KMS-11 (cell line): Measurements from ENCODE around the gene AP1S3.

ENCODE experiments used
- H2AFZ ChIP-seq: fragments of 200-600 bp; sonication (generic); 2 replicates; pipeline ENCODE4 v1.6.1; 2016; ENCODE audit warnings: antibody characterized with exemption, mixed run types, low read depth
- H3K27ac ChIP-seq: fragments of 200-600 bp; sonication (generic); 2 replicates; pipeline ENCODE4 v1.6.1; 2016; ENCODE audit warnings: mild to moderate bottlenecking, mixed run types
- H3K27me3 ChIP-seq: fragments of 200-600 bp; sonication (generic); 2 replicates; pipeline ENCODE4 v1.6.1; 2017; ENCODE audit warnings: mild to moderate bottlenecking, low read depth, mixed run types, moderate library complexity; ENCODE audit not compliant: insufficient read depth
- H3K36me3 ChIP-seq: fragments of 200-600 bp; sonication (generic); 2 replicates; pipeline ENCODE4 v1.6.1; 2017; ENCODE audit warnings: mild to moderate bottlenecking, mixed run types; ENCODE audit not compliant: insufficient read depth
- H3K4me1 ChIP-seq: fragments of 200-600 bp; sonication (generic); 2 replicates; pipeline ENCODE4 v1.6.1; 2016; ENCODE audit warnings: mild to moderate bottlenecking, low read depth, mixed run types; ENCODE audit not compliant: poor library complexity, severe bottlenecking
- H3K4me2 ChIP-seq: fragments of 200-600 bp; sonication (generic); 2 replicates; pipeline ENCODE4 v1.7.0; 2016; ENCODE audit warnings: mild to moderate bottlenecking, mixed run types
- H3K4me3 ChIP-seq: fragments of 200-600 bp; sonication (generic); IDR thresholded peaks from 2 replicates; pipeline ENCODE4 v1.6.1; 2017; ENCODE audit warnings: low read depth, low read length, mixed read lengths; ENCODE audit not compliant: insufficient read depth
- H3K79me2 ChIP-seq: fragments of 200-600 bp; sonication (generic); 2 replicates; pipeline ENCODE4 v1.6.1; 2016; ENCODE audit warnings: low read depth, mixed run types; ENCODE audit not compliant: insufficient read depth
- H3K9ac ChIP-seq: fragments of 200-600 bp; sonication (generic); 2 replicates; pipeline ENCODE4 v1.6.1; 2016; ENCODE audit warnings: mild to moderate bottlenecking, mixed run types
- H4K20me1 ChIP-seq: fragments of 200-600 bp; sonication (generic); 2 replicates; pipeline ENCODE4 v1.6.1; 2016; ENCODE audit warnings: mild to moderate bottlenecking, mixed run types; ENCODE audit not compliant: insufficient read depth
- CTCF ChIP-seq: fragments of 200-600 bp; sonication (generic); conservative IDR thresholded peaks from 2 replicates; pipeline ENCODE4 v1.6.1; 2017; ENCODE audit warnings: low read depth, mild to moderate bottlenecking, antibody characterized with exemption, low read length, moderate library complexity, mixed read lengths

Gene AP1S3

GRCh38 chr2:223863491-223863890, 26.1 kb upstream of the AP1S3 start:
- Histone ChIP-seq H3K27ac (no peak overlapping the region), H3K27me3 (no peaks in the 10 kb centered on the region), H3K4me3 (no peak overlapping the region), H3K36me3 (no peaks in the 10 kb centered on the region), H3K9ac (no peak overlapping the region), H3K4me1 (peaks cover 53% of the 10 kb centered on the region), H4K20me1 (no peaks in the 10 kb centered on the region), H2AFZ (no peak overlapping the region), H3K79me2 (no peaks in the 10 kb centered on the region), H3K4me2 (no peak overlapping the region)
- TF ChIP-seq CTCF: no peak

GRCh38 chr2:223860809-223861738, 23.7 kb upstream of the AP1S3 start:
- TF ChIP-seq CTCF: no peak
- Histone ChIP-seq H3K27ac (no peak overlapping the region), H2AFZ (no peak overlapping the region), H3K4me3 (no peak overlapping the region), H3K36me3 (no peaks in the 10 kb centered on the region), H3K79me2 (no peaks in the 10 kb centered on the region), H3K27me3 (no peaks in the 10 kb centered on the region), H3K4me2 (no peak overlapping the region), H3K9ac (no peak overlapping the region), H3K4me1 (peaks cover 29% of the 10 kb centered on the region), H4K20me1 (no peaks in the 10 kb centered on the region)

GRCh38 chr2:223859070-223859469, 21.7 kb upstream of the AP1S3 start:
- Histone ChIP-seq H3K27ac (no peak overlapping the region), H3K9ac (no peak overlapping the region), H3K4me1 (peaks cover 9% of the 10 kb centered on the region), H3K4me2 (no peak overlapping the region), H4K20me1 (no peaks in the 10 kb centered on the region), H3K4me3 (no peak overlapping the region), H2AFZ (no peak overlapping the region), H3K27me3 (no peaks in the 10 kb centered on the region), H3K79me2 (no peaks in the 10 kb centered on the region), H3K36me3 (no peaks in the 10 kb centered on the region)
- TF ChIP-seq CTCF: no peak

GRCh38 chr2:223856584-223856983, 19.2 kb upstream of the AP1S3 start:
- Histone ChIP-seq H3K27ac (no peak overlapping the region), H3K4me3 (no peak overlapping the region), H3K9ac (no peak overlapping the region), H3K79me2 (no peaks in the 10 kb centered on the region), H3K27me3 (no peaks in the 10 kb centered on the region), H4K20me1 (no peaks in the 10 kb centered on the region), H3K4me2 (no peak overlapping the region), H3K36me3 (no peaks in the 10 kb centered on the region), H3K4me1 (peaks cover 4% of the 10 kb centered on the region), H2AFZ (no peak overlapping the region)
- no peak for TF ChIP-seq CTCF
